Ectodermal cell (in vitro differentiated cells): ENCODE data around the gene DSCAML1. TPM values are rescaled to one million over a fixed set of nuclear protein-coding genes. Genes with fewer than 3 reads are reported as not detected.

Experiments
- H3K27ac ChIP-seq: 2 replicates; pipeline ENCODE4 v1.7.0; 2013; ENCODE audit warnings: mild to moderate bottlenecking, low read depth, low read length; ENCODE audit not compliant: insufficient read depth, poor library complexity, severe bottlenecking
- H3K27me3 ChIP-seq: 2 replicates; pipeline ENCODE4 v1.7.0; 2013; ENCODE audit warnings: mild to moderate bottlenecking, low read length; ENCODE audit not compliant: insufficient read depth, control insufficient read depth, poor library complexity, severe bottlenecking
- H3K36me3 ChIP-seq: one replicate; pipeline ENCODE4 v1.7.0; 2013; ENCODE audit warnings: low read length; ENCODE audit not compliant: control insufficient read depth, insufficient read depth
- H3K4me1 ChIP-seq: one replicate; pipeline ENCODE4 v1.7.0; 2013; ENCODE audit warnings: low read length; ENCODE audit not compliant: control insufficient read depth, insufficient read depth
- H3K4me3 ChIP-seq: 2 replicates; pipeline ENCODE4 v1.7.0; 2013; ENCODE audit warnings: low read depth, low read length, control low read depth; ENCODE audit not compliant: insufficient read depth
- H3K9me3 ChIP-seq: 2 replicates; pipeline ENCODE4 v1.7.0; 2013; ENCODE audit warnings: mild to moderate bottlenecking, low read length, moderate library complexity; ENCODE audit not compliant: control insufficient read depth
- WGBS, 2 experiments: methylation state at CpG; one replicate each; pipeline ENCODE4 v1.1.7; 2013; ENCODE audit warnings: missing lambda C conversion rate in 2 of 2; 5-methylcytosine and 5-hydroxymethylcytosine counted together
- polyA plus RNA-seq, 4 experiments: library from polyadenylated mRNA; stranded (reverse); fragments of 50-300 nt; gene quantifications; one replicate each; pipeline ENCODE4 v1.2.3, GENCODE V29; 2013

The DSCAML1 gene, protein sequence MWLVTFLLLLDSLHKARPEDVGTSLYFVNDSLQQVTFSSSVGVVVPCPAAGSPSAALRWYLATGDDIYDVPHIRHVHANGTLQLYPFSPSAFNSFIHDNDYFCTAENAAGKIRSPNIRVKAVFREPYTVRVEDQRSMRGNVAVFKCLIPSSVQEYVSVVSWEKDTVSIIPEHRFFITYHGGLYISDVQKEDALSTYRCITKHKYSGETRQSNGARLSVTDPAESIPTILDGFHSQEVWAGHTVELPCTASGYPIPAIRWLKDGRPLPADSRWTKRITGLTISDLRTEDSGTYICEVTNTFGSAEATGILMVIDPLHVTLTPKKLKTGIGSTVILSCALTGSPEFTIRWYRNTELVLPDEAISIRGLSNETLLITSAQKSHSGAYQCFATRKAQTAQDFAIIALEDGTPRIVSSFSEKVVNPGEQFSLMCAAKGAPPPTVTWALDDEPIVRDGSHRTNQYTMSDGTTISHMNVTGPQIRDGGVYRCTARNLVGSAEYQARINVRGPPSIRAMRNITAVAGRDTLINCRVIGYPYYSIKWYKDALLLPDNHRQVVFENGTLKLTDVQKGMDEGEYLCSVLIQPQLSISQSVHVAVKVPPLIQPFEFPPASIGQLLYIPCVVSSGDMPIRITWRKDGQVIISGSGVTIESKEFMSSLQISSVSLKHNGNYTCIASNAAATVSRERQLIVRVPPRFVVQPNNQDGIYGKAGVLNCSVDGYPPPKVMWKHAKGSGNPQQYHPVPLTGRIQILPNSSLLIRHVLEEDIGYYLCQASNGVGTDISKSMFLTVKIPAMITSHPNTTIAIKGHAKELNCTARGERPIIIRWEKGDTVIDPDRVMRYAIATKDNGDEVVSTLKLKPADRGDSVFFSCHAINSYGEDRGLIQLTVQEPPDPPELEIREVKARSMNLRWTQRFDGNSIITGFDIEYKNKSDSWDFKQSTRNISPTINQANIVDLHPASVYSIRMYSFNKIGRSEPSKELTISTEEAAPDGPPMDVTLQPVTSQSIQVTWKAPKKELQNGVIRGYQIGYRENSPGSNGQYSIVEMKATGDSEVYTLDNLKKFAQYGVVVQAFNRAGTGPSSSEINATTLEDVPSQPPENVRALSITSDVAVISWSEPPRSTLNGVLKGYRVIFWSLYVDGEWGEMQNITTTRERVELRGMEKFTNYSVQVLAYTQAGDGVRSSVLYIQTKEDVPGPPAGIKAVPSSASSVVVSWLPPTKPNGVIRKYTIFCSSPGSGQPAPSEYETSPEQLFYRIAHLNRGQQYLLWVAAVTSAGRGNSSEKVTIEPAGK (N-terminal part only)
- polyA plus RNA-seq (2013, experiment 1 of 4) = 0.11 TPM
- 0.11 TPM for polyA plus RNA-seq (2013, experiment 2 of 4)
- 0.37 TPM for polyA plus RNA-seq (2013, experiment 3 of 4)
- 0.28 TPM for polyA plus RNA-seq (2013, experiment 4 of 4)

DNA sequence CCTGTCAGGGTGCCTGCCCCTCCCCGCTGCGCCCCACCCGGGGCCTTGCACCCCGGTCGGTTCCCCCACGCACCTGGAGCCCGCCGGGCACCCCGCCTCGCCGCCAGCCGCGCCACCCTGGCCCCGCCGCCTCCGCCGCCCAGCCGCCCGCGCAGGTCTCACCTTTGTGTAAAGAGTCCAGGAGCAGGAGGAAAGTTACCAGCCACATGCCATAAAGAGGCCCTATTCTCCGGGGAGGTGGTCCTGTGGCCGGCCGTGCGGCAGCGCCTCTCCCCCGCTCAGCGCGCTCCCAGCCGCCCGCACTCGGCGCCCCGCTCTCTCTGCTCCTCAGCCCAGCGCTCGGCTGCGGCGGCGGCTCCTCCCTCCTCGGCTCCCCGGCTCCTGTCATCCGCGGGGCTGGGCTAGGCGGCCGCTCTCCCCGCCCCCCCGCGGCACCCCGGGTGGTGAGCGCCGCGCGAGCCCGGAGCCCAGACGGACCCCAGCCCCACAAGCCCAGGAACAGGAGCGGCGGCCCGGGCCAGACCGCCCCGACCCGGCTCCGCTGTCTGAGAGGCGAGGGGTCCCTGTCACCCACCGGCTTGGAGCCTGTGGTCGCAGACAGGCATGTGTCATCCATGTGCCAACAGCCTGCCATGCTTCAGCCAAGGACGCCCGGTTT lies at the start of gene DSCAML1:
Gene DSCAML1 (minus strand): TSS at position 345 of the 658 bp plus-strand sequence. CDS start 137 bp downstream, at position 208.
- Histone ChIP-seq H3K27ac (no peak within 1 kb of the TSS), H3K36me3 (no peaks in the 10 kb centered on the region), H3K4me1 (peaks cover 21% of the 10 kb centered on the region), H3K27me3 (peaks cover 90% of the 10 kb centered on the region), H3K4me3 (peak within 1 kb of the TSS; percentile 29), H3K9me3 (no peaks in the 10 kb centered on the region)
- 3% methylated on average over 66 of the region's 66 CpGs for WGBS, 2 experiments

DNA sequence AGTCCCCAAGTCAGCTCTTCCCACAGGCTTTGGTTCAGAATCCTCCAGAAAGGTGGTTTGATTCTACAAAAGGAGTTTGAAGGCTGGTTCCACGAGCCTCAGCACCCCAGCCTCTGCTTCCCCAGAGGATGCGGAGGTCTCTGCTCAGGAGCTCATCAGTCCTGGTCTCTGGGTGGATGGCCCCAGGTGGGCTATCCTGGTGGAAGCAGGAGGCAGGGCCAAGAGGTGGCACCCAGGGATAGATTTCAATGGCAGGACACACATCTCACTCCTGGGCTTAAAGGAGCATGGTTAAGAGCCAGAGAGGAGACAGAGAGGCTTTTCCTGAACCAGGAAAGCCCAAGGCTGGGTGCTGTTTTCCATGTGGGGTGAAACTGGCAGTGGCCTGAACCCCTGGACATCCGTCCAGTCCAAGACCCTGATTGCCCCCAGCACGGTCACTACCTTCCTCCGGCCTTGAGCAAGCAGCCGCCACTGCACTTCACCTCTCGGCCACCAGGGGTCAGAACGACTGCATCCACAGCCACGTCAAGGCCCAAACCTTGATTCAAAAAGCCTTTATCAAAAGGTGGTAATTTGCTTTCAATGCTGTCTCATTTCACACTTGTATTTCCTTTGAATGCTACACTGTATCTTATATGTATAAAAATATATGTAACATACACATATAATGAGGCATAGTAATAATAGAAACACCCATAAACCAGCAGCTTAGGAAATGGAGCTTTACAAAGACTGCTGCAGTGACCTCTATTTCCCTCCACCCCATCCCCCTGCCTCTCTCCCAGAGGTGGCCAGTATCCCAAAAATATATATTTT lies 46.9 kb upstream of the DSCAML1 start:
- Histone ChIP-seq H3K4me1 (no peaks in the 10 kb centered on the region), H3K9me3 (no peaks in the 10 kb centered on the region), H3K27ac (no peak overlapping the region), H3K27me3 (no peaks in the 10 kb centered on the region), H3K36me3 (peaks cover 1% of the 10 kb centered on the region), H3K4me3 (no peak overlapping the region)
- 41 to 44% methylated on average over 9 of the region's 9 CpGs for WGBS, 2 experiments

DNA sequence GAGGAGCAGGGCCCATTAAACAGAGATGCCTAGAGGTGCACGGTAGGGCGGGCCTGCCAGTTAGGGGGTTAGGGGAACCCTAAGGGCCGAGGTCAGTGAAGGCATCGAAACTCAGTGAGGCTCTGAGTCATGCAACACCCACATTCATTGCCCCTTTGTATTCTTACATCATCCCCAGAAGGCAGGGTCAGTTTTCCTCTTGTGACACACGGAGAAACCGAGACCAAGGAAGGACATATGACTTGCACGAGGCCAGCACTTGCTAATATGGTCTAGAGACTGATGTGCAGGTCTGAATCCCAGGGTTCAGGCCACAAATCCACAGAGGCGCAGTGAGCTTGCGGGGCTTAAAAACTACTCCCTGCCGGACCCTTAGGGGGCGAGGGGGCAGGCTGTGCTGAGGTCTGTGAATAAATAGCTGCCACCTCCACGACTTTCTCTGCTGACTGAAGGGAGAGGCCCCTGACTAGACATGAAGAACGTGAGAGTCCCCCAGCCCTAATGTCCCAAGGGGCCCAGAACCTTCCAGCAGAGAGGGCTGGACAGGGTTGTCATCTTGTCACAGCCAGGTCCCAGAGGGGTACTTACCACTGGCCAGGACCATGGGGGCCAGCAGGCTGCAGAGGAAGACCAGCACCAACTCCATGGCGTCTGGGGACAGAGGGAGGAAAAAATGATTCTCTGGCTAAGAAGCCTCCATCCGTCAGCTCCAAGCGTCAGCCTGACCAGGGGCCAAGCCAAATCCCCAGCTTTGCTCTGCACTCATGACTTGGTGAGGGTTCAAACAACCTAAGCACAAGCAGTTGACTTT lies 45.3 kb upstream of the DSCAML1 start:
- Histone ChIP-seq H3K27me3 (no peaks in the 10 kb centered on the region), H3K9me3 (no peaks in the 10 kb centered on the region), H3K4me3 (no peak overlapping the region), H3K27ac (no peak overlapping the region), H3K4me1 (no peaks in the 10 kb centered on the region), H3K36me3 (peaks cover 6% of the 10 kb centered on the region)
- WGBS, 2 experiments = 84 to 85% methylated on average over 16 of the region's 16 CpGs

DNA sequence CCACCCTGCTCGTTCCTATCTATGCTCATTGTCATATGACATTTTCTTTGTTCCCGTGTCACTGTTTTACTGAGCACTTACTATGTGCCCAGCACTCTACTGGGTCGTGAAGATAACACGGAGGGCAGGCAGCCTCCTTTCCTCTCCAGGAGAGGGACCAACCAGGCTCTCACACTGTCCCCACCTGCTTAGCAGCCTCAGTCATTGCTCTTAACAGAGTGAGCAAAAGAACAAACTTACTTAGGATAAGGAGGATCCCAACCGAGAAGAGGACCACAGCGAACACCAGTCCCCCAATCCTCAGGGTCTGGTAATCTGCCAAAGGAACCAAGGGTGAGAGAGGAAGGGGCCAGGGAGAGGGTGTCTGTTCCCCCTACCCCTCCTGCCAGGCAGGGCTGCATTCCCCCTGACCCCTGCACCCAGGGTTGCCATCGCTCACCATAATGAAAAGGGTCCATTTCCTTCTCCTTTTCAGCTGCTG lies 44.6 kb upstream of the DSCAML1 start:
- WGBS, 2 experiments = 94 to 95% methylated on average over 7 of the region's 7 CpGs
- no peak overlapping the region for H3K4me3 ChIP-seq
- H3K4me1 ChIP-seq = no peaks in the 10 kb centered on the region
- no peak overlapping the region for H3K27ac ChIP-seq
- no peaks in the 10 kb centered on the region for H3K9me3 ChIP-seq
- no peaks in the 10 kb centered on the region for H3K27me3 ChIP-seq
- peaks cover 6% of the 10 kb centered on the region for H3K36me3 ChIP-seq

DNA sequence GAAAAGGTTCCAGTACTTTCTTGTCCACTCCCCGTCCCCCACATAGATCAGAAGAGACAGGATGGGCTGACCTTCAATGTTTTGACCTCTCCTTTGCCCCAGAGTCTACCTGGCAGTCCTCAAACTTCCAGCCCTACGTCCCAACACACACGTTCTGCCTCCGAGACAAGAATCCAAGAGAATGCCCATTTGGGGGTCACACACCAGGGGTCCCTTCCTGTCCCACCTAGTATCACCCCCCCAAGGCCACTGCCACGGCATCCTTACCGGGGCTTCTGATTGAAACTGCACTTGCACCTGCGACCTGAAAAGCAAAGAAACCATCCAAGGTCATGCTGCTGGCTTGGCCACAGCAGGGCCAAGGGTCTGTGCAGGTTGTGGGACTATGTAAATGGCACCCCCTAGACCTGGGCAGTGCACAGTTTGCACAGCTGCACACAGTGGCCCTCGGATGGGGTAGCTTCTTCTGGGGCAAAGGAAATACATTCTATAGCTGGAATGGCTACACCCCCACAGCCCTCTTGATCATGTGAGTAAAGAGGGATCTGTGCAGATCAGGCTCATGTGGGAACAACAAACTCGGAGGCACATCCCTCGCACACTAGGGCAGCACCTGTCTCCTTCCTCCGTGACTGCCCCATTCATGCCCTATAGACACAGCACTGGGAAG lies 44.0 kb upstream of the DSCAML1 start:
- H3K27me3 ChIP-seq = no peaks in the 10 kb centered on the region
- WGBS, 2 experiments = 93% methylated on average over 11 of the region's 11 CpGs
- no peak overlapping the region for H3K27ac ChIP-seq
- H3K4me3 ChIP-seq = no peak overlapping the region
- peaks cover 6% of the 10 kb centered on the region for H3K36me3 ChIP-seq
- H3K4me1 ChIP-seq = no peaks in the 10 kb centered on the region
- H3K9me3 ChIP-seq = no peaks in the 10 kb centered on the region

DNA sequence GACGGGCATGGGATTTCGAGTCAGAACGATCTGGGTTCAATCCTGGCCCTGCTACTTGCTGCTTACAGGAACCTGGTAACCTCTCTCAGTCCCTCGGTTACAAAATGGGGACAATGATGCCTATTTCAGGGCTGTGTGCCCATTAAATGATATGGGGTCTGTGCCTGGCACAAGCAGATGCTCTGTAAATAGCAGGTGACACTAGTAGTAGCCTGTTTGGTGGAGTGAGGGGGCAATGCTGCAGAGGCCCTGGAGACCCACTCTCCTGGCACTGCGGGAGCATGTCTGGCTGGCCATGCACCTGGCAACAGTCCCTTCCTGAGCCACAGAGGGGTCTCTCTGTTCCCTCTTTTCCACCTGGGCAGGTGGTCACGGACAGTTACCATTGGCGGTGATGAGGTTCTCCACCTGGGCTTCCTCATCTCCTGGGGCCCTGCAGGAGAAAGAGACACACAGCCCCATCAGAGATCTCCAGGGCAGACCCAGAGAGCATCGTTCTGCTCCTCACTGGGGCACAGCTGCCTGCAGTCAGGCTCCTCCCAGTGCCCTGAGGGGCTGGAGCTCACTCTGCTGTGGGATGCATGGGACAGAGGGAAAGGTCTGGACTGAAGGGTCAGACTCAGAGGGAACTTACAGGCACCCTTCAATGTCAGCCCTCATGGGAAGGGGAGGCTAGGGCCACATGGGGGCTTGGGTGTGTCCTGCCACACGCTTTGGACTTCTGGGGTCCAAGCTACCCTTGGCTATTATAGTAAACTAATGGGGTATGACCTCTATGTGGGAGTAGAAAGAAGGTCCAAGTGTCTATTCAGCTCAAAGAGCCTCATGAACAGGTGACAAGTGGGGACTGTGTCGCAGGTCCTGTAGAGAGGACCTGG lies 43.2 kb upstream of the DSCAML1 start:
- Histone ChIP-seq H3K4me3 (no peak overlapping the region), H3K36me3 (peaks cover 6% of the 10 kb centered on the region), H3K4me1 (no peaks in the 10 kb centered on the region), H3K27ac (no peak overlapping the region), H3K27me3 (no peaks in the 10 kb centered on the region), H3K9me3 (no peaks in the 10 kb centered on the region)
- WGBS, 2 experiments = 95% methylated on average over 10 of the region's 10 CpGs

DNA sequence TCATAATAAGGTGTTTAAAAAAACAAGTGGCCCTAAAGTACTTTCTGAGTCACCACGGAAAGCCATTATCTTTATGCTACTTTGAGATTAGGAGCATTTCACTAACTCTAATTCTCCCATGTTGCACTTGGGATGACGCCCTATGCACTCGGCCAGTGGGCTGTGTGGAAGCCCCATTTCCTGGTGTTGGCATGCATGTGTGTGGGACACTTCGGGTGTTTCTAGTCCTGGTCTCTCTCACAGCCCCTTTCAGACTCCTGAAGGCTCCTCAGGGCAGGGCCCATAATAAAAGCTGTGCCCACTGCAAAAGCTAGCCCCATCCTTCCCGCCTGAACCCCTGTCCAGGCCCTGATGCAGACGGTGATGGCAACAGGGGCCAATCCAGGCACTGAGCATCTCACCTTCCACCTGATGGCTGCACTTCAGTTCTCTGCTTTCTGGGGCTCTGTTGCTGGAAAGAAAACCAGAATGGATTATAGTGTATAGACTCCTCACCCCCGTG lies 42.4 kb upstream of the DSCAML1 start:
- peaks cover 6% of the 10 kb centered on the region for H3K36me3 ChIP-seq
- WGBS, 2 experiments = 93 to 95% methylated on average over 7 of the region's 7 CpGs
- no peak overlapping the region for H3K4me3 ChIP-seq
- H3K9me3 ChIP-seq = no peaks in the 10 kb centered on the region
- no peaks in the 10 kb centered on the region for H3K4me1 ChIP-seq
- H3K27ac ChIP-seq = no peak overlapping the region
- H3K27me3 ChIP-seq = no peaks in the 10 kb centered on the region
